ENCODE measurements around the gene FKBP4.

Gene FKBP4

DNA sequence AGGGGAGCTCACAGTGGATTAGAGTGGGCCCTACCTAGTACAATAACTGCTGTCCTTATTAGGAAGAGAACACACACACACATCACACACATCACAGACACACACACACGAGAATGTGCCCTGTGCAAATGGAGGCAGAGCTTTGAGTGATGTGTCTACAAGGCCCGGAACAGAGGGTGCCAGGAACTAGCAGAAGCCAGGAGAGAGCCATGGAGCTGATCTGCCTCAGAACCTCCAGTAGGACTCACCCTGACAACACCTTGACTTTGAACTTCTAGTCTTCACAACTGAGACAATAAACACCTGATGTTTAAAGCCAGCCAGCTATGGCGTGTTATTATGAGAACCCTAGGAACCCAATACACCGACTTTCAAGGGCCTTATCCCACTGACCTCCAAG is 29.7 kb upstream of the FKBP4 start:
- no CpG with 5 or more reads among the region's 4 CpGs for WGBS (ENCODE audit: extremely low coverage, insufficient coverage, insufficient read length)
- H3K9ac ChIP-seq (ENCODE audit: low read length) = no peak overlapping the region
- H3K4ac ChIP-seq (ENCODE audit: low read depth, low read length) = no peak overlapping the region

DNA sequence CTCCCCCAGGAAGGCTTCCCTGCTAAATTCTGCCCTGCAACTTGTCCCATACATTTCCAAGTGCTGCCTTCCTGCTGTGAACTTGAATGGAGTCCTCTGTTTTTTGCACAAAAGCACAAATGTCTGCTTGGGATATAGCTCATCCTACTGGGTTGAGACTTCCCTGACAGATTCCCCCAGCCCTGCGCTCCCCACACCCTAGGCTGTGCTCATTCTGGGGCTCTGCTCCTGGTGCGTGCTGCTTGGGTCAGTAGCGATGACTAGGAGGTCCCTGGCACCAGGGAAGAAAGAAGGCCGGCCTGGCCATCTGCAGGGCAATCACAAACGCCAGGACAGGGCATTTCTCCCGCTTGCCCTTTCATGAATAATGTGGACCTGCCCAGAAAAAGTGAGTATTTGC is 29.2 kb upstream of the FKBP4 start:
- H2BK120ac ChIP-seq (ENCODE audit: insufficient read depth, low read length, poor library complexity) = no peak overlapping the region
- H3K27me3 ChIP-seq (ENCODE audit: insufficient read depth, low read length) = no peaks in the 10 kb centered on the region
- H2BK12ac ChIP-seq (ENCODE audit: low read length) = no peak overlapping the region
- no peak overlapping the region for H4K12ac ChIP-seq (ENCODE audit: low read depth, low read length)
- no peak overlapping the region for H2AFZ ChIP-seq (ENCODE audit: insufficient read depth, low read length, poor library complexity)
- H3K4me2 ChIP-seq (ENCODE audit: low read length) = no peak overlapping the region
- H4K91ac ChIP-seq (ENCODE audit: low read depth, low read length) = no peak overlapping the region
- H3K9ac ChIP-seq (ENCODE audit: low read length) = no peak overlapping the region
- H3K14ac ChIP-seq (ENCODE audit: low read length) = no peak overlapping the region
- no peak overlapping the region for H4K8ac ChIP-seq (ENCODE audit: low read depth, low read length)
- no peak for DNase-seq
- H2AK5ac ChIP-seq (ENCODE audit: low read length) = no peak overlapping the region
- H3K18ac ChIP-seq (ENCODE audit: low read length) = no peak overlapping the region
- no peaks in the 10 kb centered on the region for H3K9me3 ChIP-seq (ENCODE audit: insufficient read depth, low read depth, low read length)
- no CpG with 5 or more reads among the region's 6 CpGs for WGBS (ENCODE audit: extremely low coverage, insufficient coverage, insufficient read length)
- H3K4me3 ChIP-seq (ENCODE audit: low read depth, low read length) = no peak overlapping the region
- H3K79me2 ChIP-seq (ENCODE audit: control insufficient read depth, insufficient read depth, low read length, poor library complexity) = no peaks in the 10 kb centered on the region
- no peak overlapping the region for H2BK5ac ChIP-seq (ENCODE audit: low read depth, low read length, poor library complexity)
- H3K23ac ChIP-seq (ENCODE audit: low read length) = no peak overlapping the region
- no peak overlapping the region for H3K27ac ChIP-seq (ENCODE audit: low read depth, low read length)
- peaks cover 4 to 8% of the 10 kb centered on the region in 2 experiments for H3K4me1 ChIP-seq (ENCODE audit: control insufficient read depth in 1 of 2, insufficient read depth in 2 of 2, low read length in 2 of 2)
- H3K4ac ChIP-seq (ENCODE audit: low read depth, low read length) = no peak overlapping the region
- no peaks in the 10 kb centered on the region for H3K36me3 ChIP-seq (ENCODE audit: control insufficient read depth in 1 of 2, insufficient read depth in 2 of 2, low read length in 2 of 2)
- H3K79me1 ChIP-seq (ENCODE audit: low read length) = no peaks in the 10 kb centered on the region

More for the DNA sequence above, 29.7 kb upstream of the FKBP4 start:
- Histone ChIP-seq H3K4me1 (ENCODE audit: control insufficient read depth in 1 of 2, insufficient read depth in 2 of 2, low read length in 2 of 2) (peaks cover 4% of the 10 kb centered on the region in 2 experiments), H2AFZ (ENCODE audit: insufficient read depth, low read length, poor library complexity) (no peak overlapping the region), H3K9me3 (ENCODE audit: insufficient read depth, low read depth, low read length) (no peaks in the 10 kb centered on the region), H3K18ac (ENCODE audit: low read length) (no peak overlapping the region), H4K8ac (ENCODE audit: low read depth, low read length) (no peak overlapping the region), H2BK5ac (ENCODE audit: low read depth, low read length, poor library complexity) (no peak overlapping the region), H2BK120ac (ENCODE audit: insufficient read depth, low read length, poor library complexity) (no peak overlapping the region), H4K12ac (ENCODE audit: low read depth, low read length) (no peak overlapping the region), H2AK5ac (ENCODE audit: low read length) (no peak overlapping the region), H3K27me3 (ENCODE audit: insufficient read depth, low read length) (no peaks in the 10 kb centered on the region), H3K23ac (ENCODE audit: low read length) (no peak overlapping the region), H3K79me1 (ENCODE audit: low read length) (no peaks in the 10 kb centered on the region), H3K4me2 (ENCODE audit: low read length) (no peak overlapping the region), H3K4me3 (ENCODE audit: low read depth, low read length) (no peak overlapping the region), H3K36me3 (ENCODE audit: control insufficient read depth in 1 of 2, insufficient read depth in 2 of 2, low read length in 2 of 2) (no peaks in the 10 kb centered on the region), H2BK12ac (ENCODE audit: low read length) (no peak overlapping the region), H4K91ac (ENCODE audit: low read depth, low read length) (no peak overlapping the region), H3K79me2 (ENCODE audit: control insufficient read depth, insufficient read depth, low read length, poor library complexity) (no peaks in the 10 kb centered on the region), H3K27ac (ENCODE audit: low read depth, low read length) (no peak overlapping the region), H3K14ac (ENCODE audit: low read length) (no peak overlapping the region)
- no peak for DNase-seq

DNA sequence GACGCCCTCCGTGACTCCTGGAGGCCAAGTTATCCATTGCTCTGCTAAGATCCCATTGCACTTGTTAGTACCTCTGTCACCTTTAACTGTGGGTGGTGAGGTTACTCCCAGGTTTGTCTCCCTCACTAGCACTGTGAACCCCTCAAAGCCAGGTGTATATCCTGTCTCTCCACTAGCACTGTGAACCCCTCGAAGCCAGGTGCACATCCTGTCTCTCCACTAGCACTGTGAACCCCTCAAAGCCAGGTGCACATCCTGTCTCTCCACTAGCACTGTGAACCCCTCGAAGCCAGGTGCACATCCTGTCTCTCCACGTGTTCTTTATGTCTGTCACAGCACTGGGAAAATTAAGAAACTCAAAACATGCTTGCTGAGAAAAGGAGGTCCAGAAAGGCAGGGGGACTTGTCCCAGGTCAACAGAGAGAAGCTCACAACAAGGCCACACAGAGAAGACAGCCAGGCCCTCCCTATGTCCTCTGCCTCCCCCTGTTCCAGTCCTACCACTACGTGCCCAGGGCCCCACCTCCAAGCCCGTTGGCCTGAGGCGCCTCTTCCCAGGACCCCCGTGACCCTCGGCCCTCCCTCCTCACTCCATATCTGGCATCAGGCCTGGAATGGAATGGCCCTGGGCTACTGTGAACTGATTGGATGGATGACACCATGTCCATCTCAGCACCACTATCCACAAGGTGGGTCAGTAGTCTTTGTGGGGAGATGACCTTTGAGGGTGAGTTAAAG is 26.4 kb upstream of the FKBP4 start:
- Histone ChIP-seq H3K27ac (ENCODE audit: low read depth, low read length) (no peak overlapping the region), H2BK120ac (ENCODE audit: insufficient read depth, low read length, poor library complexity) (no peak overlapping the region), H3K4ac (ENCODE audit: low read depth, low read length) (no peak overlapping the region), H3K23ac (ENCODE audit: low read length) (no peak overlapping the region), H3K27me3 (ENCODE audit: insufficient read depth, low read length) (no peaks in the 10 kb centered on the region), H3K4me3 (ENCODE audit: low read depth, low read length) (no peak overlapping the region), H3K18ac (ENCODE audit: low read length) (no peak overlapping the region), H3K9ac (ENCODE audit: low read length) (no peak overlapping the region), H4K91ac (ENCODE audit: low read depth, low read length) (no peak overlapping the region), H3K4me1 (ENCODE audit: control insufficient read depth in 1 of 2, insufficient read depth in 2 of 2, low read length in 2 of 2) (peaks cover 4 to 8% of the 10 kb centered on the region in 2 experiments), H3K79me1 (ENCODE audit: low read length) (no peaks in the 10 kb centered on the region), H3K36me3 (ENCODE audit: control insufficient read depth in 1 of 2, insufficient read depth in 2 of 2, low read length in 2 of 2) (no peaks in the 10 kb centered on the region), H2BK5ac (ENCODE audit: low read depth, low read length, poor library complexity) (no peak overlapping the region), H4K12ac (ENCODE audit: low read depth, low read length) (no peak overlapping the region), H3K9me3 (ENCODE audit: insufficient read depth, low read depth, low read length) (peaks cover 2% of the 10 kb centered on the region), H3K4me2 (ENCODE audit: low read length) (no peak overlapping the region), H3K14ac (ENCODE audit: low read length) (no peak overlapping the region), H2BK12ac (ENCODE audit: low read length) (no peak overlapping the region), H2AK5ac (ENCODE audit: low read length) (no peak overlapping the region), H4K8ac (ENCODE audit: low read depth, low read length) (no peak overlapping the region), H2AFZ (ENCODE audit: insufficient read depth, low read length, poor library complexity) (no peak overlapping the region), H3K79me2 (ENCODE audit: control insufficient read depth, insufficient read depth, low read length, poor library complexity) (no peaks in the 10 kb centered on the region)
- no peak for DNase-seq
- no CpG with 5 or more reads among the region's 10 CpGs for WGBS (ENCODE audit: extremely low coverage, insufficient coverage, insufficient read length)

DNA sequence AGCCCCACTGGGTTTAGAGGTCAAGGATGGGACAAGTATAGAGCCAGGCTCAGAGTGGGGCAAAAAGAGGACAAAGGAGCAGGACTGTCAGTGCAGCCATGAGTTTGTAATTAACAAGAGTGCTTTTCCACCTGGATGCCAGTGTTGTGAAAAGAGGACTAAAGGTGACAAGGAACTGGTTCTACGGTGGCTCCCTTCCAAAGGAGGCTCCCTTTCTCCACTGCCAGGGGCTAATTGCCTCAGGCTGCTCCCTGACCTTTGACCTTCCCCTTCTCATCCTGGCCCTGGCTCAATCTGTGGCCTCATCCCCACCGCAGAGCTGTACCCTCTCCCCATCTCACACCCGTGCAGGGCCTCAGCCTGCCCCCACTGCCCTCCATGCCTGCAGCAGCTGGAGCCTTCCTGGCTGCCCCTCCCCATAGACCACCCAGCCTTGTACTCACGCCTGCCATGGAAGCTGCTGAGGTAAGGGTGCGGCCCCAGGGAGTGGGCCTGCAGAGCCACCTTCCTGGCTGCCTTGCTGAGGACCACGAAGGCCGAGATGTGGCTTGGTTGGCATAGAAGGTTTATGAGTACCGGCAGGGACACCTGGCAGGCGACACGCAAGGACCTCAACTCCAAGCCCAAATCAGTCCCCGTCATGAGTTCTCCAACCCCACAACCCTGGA is 24.8 kb upstream of the FKBP4 start:
- Histone ChIP-seq H4K91ac (ENCODE audit: low read depth, low read length) (no peak overlapping the region), H2AFZ (ENCODE audit: insufficient read depth, low read length, poor library complexity) (no peak overlapping the region), H2BK120ac (ENCODE audit: insufficient read depth, low read length, poor library complexity) (no peak overlapping the region), H3K27me3 (ENCODE audit: insufficient read depth, low read length) (no peaks in the 10 kb centered on the region), H4K8ac (ENCODE audit: low read depth, low read length) (no peak overlapping the region), H3K36me3 (ENCODE audit: control insufficient read depth in 1 of 2, insufficient read depth in 2 of 2, low read length in 2 of 2) (no peaks in the 10 kb centered on the region), H3K79me2 (ENCODE audit: control insufficient read depth, insufficient read depth, low read length, poor library complexity) (no peaks in the 10 kb centered on the region), H3K18ac (ENCODE audit: low read length) (no peak overlapping the region), H3K4me1 (ENCODE audit: control insufficient read depth in 1 of 2, insufficient read depth in 2 of 2, low read length in 2 of 2) (peaks cover 4 to 8% of the 10 kb centered on the region in 2 experiments), H3K79me1 (ENCODE audit: low read length) (no peaks in the 10 kb centered on the region), H3K4me3 (ENCODE audit: low read depth, low read length) (peak overlapping the region; percentile 25), H3K9ac (ENCODE audit: low read length) (no peak overlapping the region), H3K4ac (ENCODE audit: low read depth, low read length) (no peak overlapping the region), H2BK5ac (ENCODE audit: low read depth, low read length, poor library complexity) (no peak overlapping the region), H3K14ac (ENCODE audit: low read length) (no peak overlapping the region), H2BK12ac (ENCODE audit: low read length) (no peak overlapping the region), H3K27ac (ENCODE audit: low read depth, low read length) (no peak overlapping the region), H3K9me3 (ENCODE audit: insufficient read depth, low read depth, low read length) (peaks cover 4% of the 10 kb centered on the region), H3K23ac (ENCODE audit: low read length) (no peak overlapping the region), H4K12ac (ENCODE audit: low read depth, low read length) (no peak overlapping the region), H3K4me2 (ENCODE audit: low read length) (no peak overlapping the region), H2AK5ac (ENCODE audit: low read length) (no peak overlapping the region)
- peak; percentile 64 to 77 for DNase-seq
- no CpG with 5 or more reads among the region's 11 CpGs for WGBS (ENCODE audit: extremely low coverage, insufficient coverage, insufficient read length)

All from trophoblast cell (in vitro differentiated cells and primary cell).